Measurements from ENCODE around the gene COL5A1. TPM values are rescaled to one million over a fixed set of nuclear protein-coding genes. Genes with fewer than 3 reads are reported as not detected.

Gene COL5A1
- total RNA-seq, 2 donors from 2014 or later: 127 to 129 TPM

GRCh38 chr9:134770972-134771971 is 129.7 kb downstream of the COL5A1 start:
- Histone ChIP-seq H3K27me3 (replicated peaks; ENCODE audit: insufficient read depth) (no peaks in the 10 kb centered on the region), H3K4me3 (no peak overlapping the region), H3K9me3 (no peaks in the 10 kb centered on the region), H3K4me1 (ENCODE audit: control insufficient read depth in 1 of 2, low read depth in 2 of 2) (peaks cover 0 to 27% of the 10 kb centered on the region in 2 donors), H3K36me3 (peaks cover 36% of the 10 kb centered on the region), H3K27ac (no peak overlapping the region)
- DNase-seq (ENCODE audit: low spot score) (no peak), ATAC-seq (ENCODE audit: insufficient number of reproducible peaks, low FRiP score, low read depth) (no peak)
- TF ChIP-seq, protein P1, sequence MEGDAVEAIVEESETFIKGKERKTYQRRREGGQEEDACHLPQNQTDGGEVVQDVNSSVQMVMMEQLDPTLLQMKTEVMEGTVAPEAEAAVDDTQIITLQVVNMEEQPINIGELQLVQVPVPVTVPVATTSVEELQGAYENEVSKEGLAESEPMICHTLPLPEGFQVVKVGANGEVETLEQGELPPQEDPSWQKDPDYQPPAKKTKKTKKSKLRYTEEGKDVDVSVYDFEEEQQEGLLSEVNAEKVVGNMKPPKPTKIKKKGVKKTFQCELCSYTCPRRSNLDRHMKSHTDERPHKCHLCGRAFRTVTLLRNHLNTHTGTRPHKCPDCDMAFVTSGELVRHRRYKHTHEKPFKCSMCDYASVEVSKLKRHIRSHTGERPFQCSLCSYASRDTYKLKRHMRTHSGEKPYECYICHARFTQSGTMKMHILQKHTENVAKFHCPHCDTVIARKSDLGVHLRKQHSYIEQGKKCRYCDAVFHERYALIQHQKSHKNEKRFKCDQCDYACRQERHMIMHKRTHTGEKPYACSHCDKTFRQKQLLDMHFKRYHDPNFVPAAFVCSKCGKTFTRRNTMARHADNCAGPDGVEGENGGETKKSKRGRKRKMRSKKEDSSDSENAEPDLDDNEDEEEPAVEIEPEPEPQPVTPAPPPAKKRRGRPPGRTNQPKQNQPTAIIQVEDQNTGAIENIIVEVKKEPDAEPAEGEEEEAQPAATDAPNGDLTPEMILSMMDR (IDR thresholded peaks at IDR 0.05): no peak

DNA sequence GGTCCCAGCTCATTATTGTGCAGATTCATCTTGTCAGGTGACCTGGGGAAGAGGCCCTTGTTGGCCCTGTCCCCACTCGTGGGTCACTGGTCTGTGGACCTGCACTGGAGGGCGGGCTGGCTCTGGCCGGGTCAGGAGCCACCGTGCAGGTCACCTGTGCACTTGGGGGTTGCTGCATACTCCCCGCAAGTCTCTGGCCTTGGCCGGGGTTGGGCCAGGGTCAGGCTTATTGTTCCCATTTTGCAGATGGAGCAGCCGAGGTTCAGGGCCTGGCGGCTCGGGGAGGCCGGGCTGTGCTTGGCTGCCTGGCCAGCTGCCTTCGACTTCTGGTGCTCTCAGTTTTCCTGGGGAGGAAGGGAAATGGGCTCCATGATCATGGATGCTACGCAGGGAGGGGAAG is 130.7 kb downstream of the COL5A1 start:
- ATAC-seq (ENCODE audit: insufficient number of reproducible peaks, low FRiP score, low read depth): no peak
- Histone ChIP-seq H3K4me1 (ENCODE audit: control insufficient read depth in 1 of 2, low read depth in 2 of 2) (peaks cover 0 to 27% of the 10 kb centered on the region in 2 donors), H3K36me3 (peaks cover 28% of the 10 kb centered on the region), H3K27me3 (replicated peaks; ENCODE audit: insufficient read depth) (no peaks in the 10 kb centered on the region), H3K9me3 (no peaks in the 10 kb centered on the region), H3K27ac (no peak overlapping the region), H3K4me3 (no peak overlapping the region)
- no peak for DNase-seq (ENCODE audit: low spot score)
- TF ChIP-seq, protein P1 (IDR thresholded peaks at IDR 0.05): no peak

DNA sequence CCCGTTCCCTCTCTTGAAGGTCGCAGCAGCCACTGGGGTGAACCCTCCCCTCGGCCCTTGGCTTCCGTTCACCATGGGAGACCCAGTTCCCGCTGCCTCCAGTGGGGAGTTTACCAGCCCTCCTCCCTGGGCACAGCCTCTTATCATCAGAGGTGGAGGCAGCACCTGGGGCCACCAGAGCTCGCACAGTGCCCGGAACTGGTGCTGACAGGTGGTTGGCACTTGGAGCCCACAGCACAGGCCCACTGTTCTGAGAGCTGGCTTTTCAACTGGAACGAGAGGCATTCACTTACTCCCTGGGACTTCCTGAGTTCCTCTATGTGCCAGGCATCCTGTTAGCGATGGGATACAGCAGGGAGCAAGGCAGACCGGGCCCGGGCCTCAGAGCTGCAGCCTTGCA is 132.2 kb downstream of the COL5A1 start:
- no peaks in the 10 kb centered on the region for H3K27me3 ChIP-seq (replicated peaks; ENCODE audit: insufficient read depth)
- TF ChIP-seq, protein P1 (IDR thresholded peaks at IDR 0.05): no peak
- peaks cover 0 to 29% of the 10 kb centered on the region in 2 donors for H3K4me1 ChIP-seq (ENCODE audit: control insufficient read depth in 1 of 2, low read depth in 2 of 2)
- no peak for DNase-seq (ENCODE audit: low spot score)
- ATAC-seq (ENCODE audit: insufficient number of reproducible peaks, low FRiP score, low read depth): no peak
- peaks cover 27% of the 10 kb centered on the region for H3K36me3 ChIP-seq
- H3K9me3 ChIP-seq: no peaks in the 10 kb centered on the region
- no peak overlapping the region for H3K27ac ChIP-seq
- no peak overlapping the region for H3K4me3 ChIP-seq

- Histone ChIP-seq H3K36me3 (peaks cover 27% of the 10 kb centered on the region), H3K4me3 (no peak overlapping the region), H3K27me3 (replicated peaks; ENCODE audit: insufficient read depth) (no peaks in the 10 kb centered on the region), H3K9me3 (no peaks in the 10 kb centered on the region), H3K27ac (no peak overlapping the region), H3K4me1 (ENCODE audit: control insufficient read depth in 1 of 2, low read depth in 2 of 2) (peaks cover 0 to 28% of the 10 kb centered on the region in 2 donors)
- ATAC-seq (ENCODE audit: insufficient number of reproducible peaks, low FRiP score, low read depth): no peak
- TF ChIP-seq, protein P1 (IDR thresholded peaks at IDR 0.05): no peak
- no peak for DNase-seq (ENCODE audit: low spot score)
These were observed 132.8 kb downstream of the COL5A1 start for GRCh38 chr9:134774410-134774809.

GRCh38 chr9:134775081-134775951 is 133.7 kb downstream of the COL5A1 start:
- Histone ChIP-seq H3K4me3 (no peak overlapping the region), H3K9me3 (no peaks in the 10 kb centered on the region), H3K4me1 (ENCODE audit: control insufficient read depth in 1 of 2, low read depth in 2 of 2) (peaks cover 0 to 28% of the 10 kb centered on the region in 2 donors), H3K36me3 (peaks cover 32% of the 10 kb centered on the region), H3K27ac (no peak overlapping the region), H3K27me3 (replicated peaks; ENCODE audit: insufficient read depth) (no peaks in the 10 kb centered on the region)
- DNase-seq (ENCODE audit: low spot score) (no peak), ATAC-seq (ENCODE audit: insufficient number of reproducible peaks, low FRiP score, low read depth) (no peak)
- TF ChIP-seq, protein P1 (IDR thresholded peaks at IDR 0.05): no peak
